Hepatocyte (in vitro differentiated cells): ENCODE results near the gene STX18.

Experiments
- CTCF ChIP-seq: fragments of 200-600 bp; sonication (generic); IDR thresholded peaks from 2 replicates; pipeline ENCODE4 v1.5.1; 2016; ENCODE audit warnings: antibody characterized with exemption, mild to moderate bottlenecking; ENCODE audit not compliant: poor library complexity
- EZH2 ChIP-seq: fragments of 200-600 bp; sonication (generic); IDR thresholded peaks from 2 replicates; pipeline ENCODE4 v1.6.1; 2016; ENCODE audit warnings: antibody characterized with exemption, mild to moderate bottlenecking, borderline replicate concordance

GRCh38 chr4:4383085-4383484 is 158.8 kb downstream of the STX18 start:
- TF ChIP-seq CTCF, result no peak
- no peak for TF ChIP-seq EZH2
